GM18511 (cell line): ENCODE data around the gene DNAH10.
"Not testable (repeated sequence)": the region's sequence is repeated elsewhere in the genome, so short reads cannot be mapped to it uniquely, and the experiment has no call there.

Experiments
- ATAC-seq: cut with Tn5 transposase; IDR thresholded peaks from one replicate; pipeline ENCODE4 v1.9.1; 2021; ENCODE audit warnings: mild to moderate bottlenecking, moderate library complexity; ENCODE audit not compliant: unreplicated experiment

Gene DNAH10

DNA sequence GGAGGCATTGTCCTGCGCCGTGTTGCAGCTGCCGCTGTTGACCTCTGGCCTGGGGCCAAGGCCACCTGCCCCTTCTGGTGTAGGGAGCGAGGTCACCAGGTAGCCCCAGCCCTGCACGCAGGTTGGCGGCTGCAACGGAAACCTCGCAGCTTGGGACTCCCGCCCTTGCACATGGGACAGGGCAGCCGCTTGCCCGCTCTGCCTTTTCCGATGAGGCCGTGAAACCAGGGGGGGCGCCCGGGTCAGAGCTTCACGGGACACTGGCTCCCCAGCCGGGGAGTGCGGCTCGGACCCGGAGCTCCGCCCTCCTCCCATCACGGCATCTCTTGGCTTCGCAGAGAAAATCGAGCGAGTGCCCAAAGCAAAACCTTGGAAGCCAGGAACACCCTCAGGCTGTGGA is 25.4 kb downstream of the DNAH10 start:
- ATAC-seq = no peak

DNA sequence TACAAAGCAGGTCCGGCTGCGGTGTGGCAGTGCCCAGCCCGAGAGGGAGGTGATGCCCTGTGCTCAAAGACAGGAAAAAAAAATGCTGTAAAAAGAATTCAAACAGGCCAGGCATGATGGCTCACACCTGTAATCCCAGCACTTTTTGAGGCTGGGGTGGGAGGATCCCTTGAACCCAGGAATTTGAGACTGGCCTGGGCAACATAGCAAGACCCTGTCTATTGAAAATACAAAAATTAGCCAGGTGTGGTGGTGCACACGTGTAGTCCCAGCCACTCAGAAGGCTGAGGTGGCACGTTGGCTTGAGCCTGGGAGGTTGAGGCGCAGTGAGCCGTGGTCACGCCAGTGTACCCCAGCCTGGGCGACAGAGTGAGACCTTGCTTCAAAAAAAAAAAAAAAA is 26.4 kb downstream of the DNAH10 start:
- no peak for ATAC-seq

DNA sequence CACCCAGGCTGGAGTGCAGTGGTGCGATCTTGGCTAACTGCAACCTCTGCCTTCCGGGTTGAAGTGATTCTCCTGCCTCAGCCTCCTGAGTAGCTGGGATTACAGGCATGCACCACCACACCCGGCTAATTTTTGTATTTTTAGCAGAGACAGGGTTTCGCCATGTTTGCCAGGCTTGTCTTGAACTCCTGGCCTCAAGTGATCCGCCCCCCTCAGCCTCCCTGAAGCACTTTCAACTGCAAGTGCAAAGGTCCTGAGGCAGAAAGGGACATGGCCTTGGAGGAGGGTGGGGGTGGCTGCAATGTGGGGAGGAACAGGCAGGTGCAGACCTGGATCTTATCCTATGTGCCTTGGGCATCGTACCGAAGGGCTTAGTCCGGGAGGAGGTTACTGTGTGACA is 27.3 kb downstream of the DNAH10 start:
- ATAC-seq = not testable (repeated sequence)

DNA sequence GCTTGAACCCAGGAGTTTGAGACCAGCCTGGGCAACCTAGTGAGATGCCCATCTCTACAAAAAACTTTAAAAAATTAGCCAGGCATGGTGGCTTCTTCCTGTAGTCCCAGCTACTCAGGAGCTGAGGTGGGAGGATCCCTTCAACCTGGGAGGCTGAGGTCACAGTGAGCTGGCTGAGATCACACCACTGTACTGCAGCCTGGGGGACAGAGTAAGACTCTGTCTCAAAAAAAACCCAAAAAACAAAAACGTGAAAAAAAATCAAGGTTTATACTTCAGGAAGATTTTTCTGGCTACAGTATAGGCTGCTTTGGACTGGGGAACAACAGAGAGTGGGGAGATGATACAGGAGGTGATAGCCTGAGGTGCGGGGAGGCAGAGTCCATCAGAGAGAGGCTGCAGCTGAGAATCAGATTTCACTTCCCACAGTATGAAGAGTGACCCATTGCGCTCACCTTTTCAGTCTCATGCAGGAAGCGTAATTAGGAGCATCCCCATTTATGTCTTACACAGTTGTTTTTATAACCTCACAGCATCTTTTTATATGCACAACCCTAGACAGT is 28.9 kb downstream of the DNAH10 start:
- ATAC-seq = no peak

DNA sequence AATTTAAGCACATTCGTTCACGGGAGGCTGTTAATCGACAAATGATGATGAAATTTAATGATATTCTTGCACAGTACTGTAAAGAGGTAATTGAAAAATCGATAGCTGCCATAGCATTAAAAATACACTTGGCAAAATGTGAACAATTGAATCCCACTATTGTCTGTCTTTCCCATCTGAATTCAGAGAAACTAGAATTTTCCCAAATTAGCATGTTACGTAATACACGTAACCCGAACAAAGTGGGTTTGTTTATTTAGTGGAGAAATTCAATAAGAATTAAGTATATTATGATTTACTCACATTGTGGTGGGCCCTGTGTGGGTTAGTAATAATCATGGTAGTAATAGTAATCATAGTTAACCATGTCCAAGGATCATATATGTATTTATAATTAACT is 31.9 kb downstream of the DNAH10 start:
- no peak for ATAC-seq

DNA sequence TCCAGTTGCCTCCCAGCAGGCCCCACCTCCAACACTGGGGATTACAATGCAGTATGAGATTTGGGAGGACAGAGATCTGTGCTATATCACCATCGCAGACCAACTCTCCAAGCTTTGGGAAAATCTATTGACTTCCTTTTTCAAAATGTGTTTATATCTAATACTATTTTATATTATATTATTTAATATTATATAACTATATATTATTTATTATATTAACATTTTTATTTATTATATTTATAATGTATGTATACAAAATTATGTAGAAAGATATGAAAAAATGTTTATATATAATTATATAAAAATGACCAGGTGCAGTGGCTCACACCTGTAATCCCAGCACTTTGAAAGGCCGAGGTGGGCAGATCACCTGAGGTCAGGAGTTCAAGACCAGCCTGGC is 36.4 kb downstream of the DNAH10 start:
- ATAC-seq = no peak

- no peak for ATAC-seq
These were observed 37.1 kb downstream of the DNAH10 start for GRCh38 chr12:123799227-123799626.

DNA sequence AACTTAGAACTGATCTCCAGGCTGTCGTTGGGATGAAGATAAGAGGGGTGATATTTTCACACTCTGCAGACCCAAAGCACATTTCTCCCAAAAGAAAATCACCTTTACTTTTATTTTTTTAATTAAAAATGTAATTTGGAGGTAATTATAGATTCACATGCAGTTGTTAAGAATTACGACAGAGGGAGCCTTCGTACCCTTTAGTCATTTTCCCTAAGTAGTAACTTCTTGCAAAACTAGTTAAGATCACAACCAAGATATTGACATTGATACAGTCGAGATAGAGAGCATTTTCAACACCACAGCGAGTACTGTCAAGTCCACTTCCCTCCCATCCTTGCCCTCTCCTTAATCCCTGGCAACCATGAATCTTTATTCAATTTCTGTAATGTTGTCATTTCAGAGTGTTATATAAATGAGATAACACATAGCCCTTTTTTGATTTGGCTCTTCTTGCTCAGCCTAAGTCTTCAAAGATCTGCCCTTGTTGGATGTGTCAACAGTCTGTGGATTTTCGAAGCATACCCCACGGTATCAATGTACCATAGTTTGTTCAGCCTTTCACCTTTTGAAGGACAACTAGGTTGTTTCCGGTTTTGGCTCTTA is 39.6 kb downstream of the DNAH10 start:
- no peak for ATAC-seq

DNA sequence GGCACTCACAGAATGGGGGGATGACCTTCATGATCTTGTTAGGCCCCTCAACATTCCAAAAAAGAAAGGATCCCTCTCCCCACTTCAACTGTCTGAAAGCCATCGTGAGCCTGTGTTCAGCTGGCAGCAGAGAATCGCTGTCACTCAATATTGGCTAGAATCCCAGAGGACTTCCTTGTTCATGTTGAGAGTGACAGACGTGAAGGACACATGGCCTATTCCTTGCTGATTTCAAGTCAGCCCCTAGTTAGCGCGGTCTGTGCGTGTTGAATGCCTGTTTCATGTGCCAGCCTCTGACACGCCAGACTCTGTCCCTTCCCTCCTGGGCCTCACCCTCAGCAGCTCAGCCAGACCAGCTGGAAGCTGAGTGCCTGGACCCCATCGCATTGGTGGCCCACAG is 43.1 kb downstream of the DNAH10 start:
- ATAC-seq = no peak

GRCh38 chr12:123807002-123807401 is 44.9 kb downstream of the DNAH10 start:
- ATAC-seq = no peak

GRCh38 chr12:123807670-123808069 is 45.6 kb downstream of the DNAH10 start:
- ATAC-seq = no peak

- ATAC-seq = no peak
These were observed 46.1 kb downstream of the DNAH10 start for GRCh38 chr12:123808167-123808566.

DNA sequence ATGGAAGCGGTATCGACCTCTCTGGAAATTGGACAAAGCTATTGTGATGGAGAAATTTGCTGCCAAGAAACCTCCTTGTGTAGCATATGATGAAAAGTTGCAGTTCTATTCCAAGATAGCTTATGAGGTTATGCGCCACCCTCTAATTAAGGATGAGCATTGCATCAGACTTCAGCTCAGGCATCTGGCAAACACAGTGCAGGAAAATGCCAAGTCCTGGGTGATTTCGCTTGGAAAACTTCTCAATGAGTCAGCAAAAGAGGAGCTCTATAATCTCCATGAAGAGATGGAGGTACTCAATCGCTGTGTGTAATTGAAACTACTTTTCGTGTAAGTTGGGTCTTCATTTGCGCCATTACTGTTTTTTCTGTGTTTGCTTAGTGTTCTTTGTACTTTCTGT is 51.2 kb downstream of the DNAH10 start:
- no peak for ATAC-seq

DNA sequence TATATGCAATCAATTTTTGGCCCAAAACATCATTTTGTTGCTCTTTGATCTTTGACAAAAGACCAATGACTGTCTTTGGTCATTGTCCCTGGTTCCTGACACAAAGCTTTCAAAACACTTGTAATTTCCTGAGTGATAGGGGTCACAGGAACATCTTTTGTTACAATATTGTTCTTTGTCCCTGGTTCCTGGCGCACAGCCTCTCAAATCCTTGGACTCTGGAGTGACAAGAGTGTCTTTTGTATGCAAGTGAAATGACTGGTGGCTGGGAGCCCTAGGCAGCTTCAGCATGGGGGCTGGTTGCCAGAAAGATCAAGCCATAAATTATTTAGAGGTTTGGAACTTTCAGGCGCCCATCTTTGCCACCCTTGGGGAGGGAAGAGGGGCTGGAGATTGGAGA is 53.9 kb downstream of the DNAH10 start:
- no peak for ATAC-seq

GRCh38 chr12:123816896-123817537 is 54.9 kb downstream of the DNAH10 start:
- no peak for ATAC-seq

DNA sequence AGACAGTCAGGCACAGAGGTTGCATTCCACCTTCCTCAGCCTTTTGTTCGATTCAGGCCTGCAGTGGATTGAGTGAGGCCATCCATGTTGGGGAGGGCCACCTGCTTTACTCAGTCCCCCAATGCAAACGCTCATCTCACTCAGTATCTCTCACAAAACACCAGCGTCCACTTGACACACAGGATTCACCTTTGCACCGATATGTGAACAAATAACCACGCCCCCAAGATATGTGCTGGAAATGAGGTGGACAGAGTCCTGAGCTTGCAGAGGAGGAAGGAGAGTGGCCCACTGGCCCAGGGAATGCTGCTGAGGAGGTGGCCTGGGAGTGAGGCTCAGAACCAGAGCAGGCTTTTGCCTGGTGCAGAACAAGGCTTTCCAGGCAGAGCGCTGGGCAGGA is 60.7 kb downstream of the DNAH10 start:
- ATAC-seq = no peak

DNA sequence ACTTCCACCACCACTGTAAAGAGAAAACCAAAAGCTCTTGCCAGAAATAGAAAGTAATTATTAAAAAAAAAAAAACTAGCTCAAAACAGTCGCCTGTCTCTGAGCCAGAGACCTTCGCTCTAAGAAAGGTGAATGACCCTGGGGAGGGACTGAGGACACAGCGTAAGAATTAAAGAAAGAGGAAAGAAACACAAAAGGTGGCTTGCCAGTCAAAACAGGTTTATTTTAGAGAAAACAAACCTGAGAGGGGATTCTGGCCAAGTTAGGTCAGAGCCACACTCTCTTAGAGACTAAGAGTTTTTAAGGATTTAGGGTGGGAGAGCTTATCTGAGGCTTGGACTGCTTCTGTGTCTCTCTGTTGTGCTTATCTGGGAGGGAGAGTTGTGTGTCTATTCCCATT is 66.0 kb downstream of the DNAH10 start:
- no peak for ATAC-seq

DNA sequence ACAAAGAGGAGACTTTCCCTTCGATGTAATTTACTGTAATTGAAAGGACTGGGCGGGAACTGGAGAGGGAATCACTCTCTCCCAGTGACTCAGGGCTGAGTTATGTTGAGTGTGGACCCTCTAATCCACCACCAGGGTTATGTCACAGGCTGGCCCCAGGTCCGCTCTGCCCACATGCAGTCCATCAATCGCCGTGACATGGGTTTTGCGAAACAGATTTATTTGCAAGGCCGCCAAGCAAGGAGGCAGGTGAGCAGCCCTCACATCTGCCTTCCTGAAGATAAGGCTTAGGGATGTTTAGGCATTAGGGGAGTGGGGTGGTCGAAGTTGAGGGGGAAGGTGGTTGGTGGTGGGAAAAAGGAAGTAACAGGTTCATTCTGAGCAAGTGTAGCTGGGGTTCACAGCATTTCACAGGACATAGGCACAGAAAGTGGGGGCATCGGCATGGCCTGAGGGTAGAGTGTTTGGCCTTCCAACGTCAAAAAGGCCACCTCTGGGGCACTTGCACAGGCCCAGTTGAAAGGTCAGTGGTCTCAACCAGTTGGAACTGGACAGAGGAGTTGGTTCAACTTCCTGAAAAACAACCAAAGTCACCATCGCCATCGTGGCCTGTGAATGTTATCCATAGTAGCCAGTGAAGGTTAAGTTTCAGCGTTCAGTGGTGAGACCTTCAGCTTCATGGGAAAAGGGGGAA is 66.9 kb downstream of the DNAH10 start:
- ATAC-seq = no peak

DNA sequence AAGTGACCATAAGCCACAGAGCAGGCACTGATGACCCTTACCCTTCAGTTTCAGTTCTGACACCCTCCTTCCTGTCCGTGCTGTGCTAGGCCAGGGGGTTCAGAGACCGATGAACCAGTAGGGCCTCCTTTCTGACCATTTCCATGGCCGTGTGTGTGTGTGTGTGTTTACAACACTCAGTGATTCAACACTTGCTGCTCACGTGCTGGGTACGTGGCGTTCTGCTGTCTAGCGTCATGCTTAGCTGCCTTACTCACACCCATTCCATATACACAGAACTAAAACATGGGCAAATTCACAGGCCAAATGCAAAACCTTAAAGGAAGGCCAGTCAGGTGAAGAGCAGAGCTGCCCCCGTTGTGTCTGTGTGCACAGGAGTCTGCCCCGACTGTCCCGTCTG is 67.5 kb downstream of the DNAH10 start:
- no peak for ATAC-seq

GRCh38 chr12:123830675-123831074 is 68.6 kb downstream of the DNAH10 start:
- no peak for ATAC-seq

GRCh38 chr12:123832052-123832451 is 70.0 kb downstream of the DNAH10 start:
- ATAC-seq = no peak

- no peak for ATAC-seq
These were observed 71.7 kb downstream of the DNAH10 start for GRCh38 chr12:123833830-123834229.
